GM12891 (cell line): Measurements from ENCODE around the gene MYD88.

ENCODE experiments used
- POLR2A ChIP-seq: IDR thresholded peaks from 2 replicates; pipeline ENCODE4 v1.6.1; 2011; ENCODE audit warnings: low read depth, low read length, control low read depth
- POLR2AphosphoS5 ChIP-seq: IDR thresholded peaks from 2 replicates; pipeline ENCODE4 v1.6.1; 2011; ENCODE audit warnings: low read depth, low read length, control low read depth
- SPI1 ChIP-seq: IDR thresholded peaks from 2 replicates; pipeline ENCODE4 v1.6.1; 2011; ENCODE audit warnings: low read depth, low read length, control low read depth

GRCh38 chr3:38111696-38112377, 26.6 kb upstream of the MYD88 start:
- TF ChIP-seq POLR2A (no peak), POLR2AphosphoS5 (no peak), SPI1 (no peak)
